Esophagus squamous epithelium (tissue), 5 donors: Measurements from ENCODE around the gene TAP2. TPM values are rescaled to one million over a fixed set of nuclear protein-coding genes. Genes with fewer than 3 reads are reported as not detected.
"Not testable (repeated sequence)": the region's sequence is repeated elsewhere in the genome, so short reads cannot be mapped to it uniquely, and the experiment has no call there.

Experiments used
- DNase-seq: peaks from one replicate; lab custom pipeline; 2025; lab: John Stamatoyannopoulos, UW
- H3K27ac ChIP-seq, 4 donors: fragments of 200-600 bp; sonication (generic); one replicate each; pipeline ENCODE4 v1.5.1; 2016 to 2019; ENCODE audit warnings: mild to moderate bottlenecking in 1 of 4
- H3K27me3 ChIP-seq, 4 donors: fragments of 200-600 bp; sonication (generic); 1 replicate in 3 of 4; 2 replicates in 1 of 4; pipeline versions ENCODE4 v1.5.1 to v1.6.0; 2017 to 2021; ENCODE audit warnings: antibody characterized with exemption in 1 of 4
- H3K36me3 ChIP-seq, 3 donors: fragments of 200-600 bp; sonication (generic); one replicate each; pipeline ENCODE4 v1.5.1; 2016 to 2019
- H3K4me1 ChIP-seq, 3 donors: fragments of 200-600 bp; sonication (generic); one replicate each; pipeline ENCODE4 v1.5.1; 2017 to 2019
- H3K4me3 ChIP-seq, 4 donors: fragments of 200-600 bp; sonication (generic); 1 replicate in 3 of 4; 2 replicates in 1 of 4; pipeline ENCODE4 v1.5.1; 2016 to 2019; ENCODE audit warnings: mild to moderate bottlenecking in 2 of 4, moderate library complexity in 1 of 4
- H3K9me3 ChIP-seq, 3 donors: fragments of 200-600 bp; sonication (generic); one replicate each; pipeline ENCODE4 v1.5.1; 2016 to 2019
- POLR2A ChIP-seq, 4 donors: fragments of 450-650 bp; IDR thresholded peaks; one replicate each; pipeline ENCODE4 v1.6.1; 2017; ENCODE audit warnings: antibody characterized with exemption in 4 of 4, mild to moderate bottlenecking in 4 of 4, moderate library complexity in 3 of 4
- WGBS, 2 donors: methylation state at CpG; one replicate each; pipeline ENCODE4 v1.1.5; 2018; 5-methylcytosine and 5-hydroxymethylcytosine counted together
- intact Hi-C: fragments of 100-400 bp; cut with DNase I; formaldehyde crosslinking; loops from one replicate; pipeline ENCODE4 v1.15.0; 2022
- total RNA-seq, 4 donors: library from RNA; depleted of rRNA; stranded (reverse); fragments of >200 nt; gene quantifications; one replicate each; pipeline ENCODE4 v1.1.0, GENCODE V29; 2016
- TF ChIP-seq, protein P1 (sequence below), 6 experiments: fragments of 450-650 bp in 4 of 6; fragments of 200-600 bp in 2 of 6; sonication (generic) in 2 of 6; IDR thresholded peaks; one replicate each; pipeline ENCODE4 v1.5.1; 2016 to 2019; ENCODE audit warnings: antibody characterized with exemption in 6 of 6, mild to moderate bottlenecking in 4 of 6, moderate library complexity in 4 of 6
- donor health status: DM: yes; HTN: yes; CAD: no.

The TAP2 gene
- total RNA-seq, 4 donors from 2014 or later = 25.4 to 28.3 (median 26.7) TPM

DNA sequence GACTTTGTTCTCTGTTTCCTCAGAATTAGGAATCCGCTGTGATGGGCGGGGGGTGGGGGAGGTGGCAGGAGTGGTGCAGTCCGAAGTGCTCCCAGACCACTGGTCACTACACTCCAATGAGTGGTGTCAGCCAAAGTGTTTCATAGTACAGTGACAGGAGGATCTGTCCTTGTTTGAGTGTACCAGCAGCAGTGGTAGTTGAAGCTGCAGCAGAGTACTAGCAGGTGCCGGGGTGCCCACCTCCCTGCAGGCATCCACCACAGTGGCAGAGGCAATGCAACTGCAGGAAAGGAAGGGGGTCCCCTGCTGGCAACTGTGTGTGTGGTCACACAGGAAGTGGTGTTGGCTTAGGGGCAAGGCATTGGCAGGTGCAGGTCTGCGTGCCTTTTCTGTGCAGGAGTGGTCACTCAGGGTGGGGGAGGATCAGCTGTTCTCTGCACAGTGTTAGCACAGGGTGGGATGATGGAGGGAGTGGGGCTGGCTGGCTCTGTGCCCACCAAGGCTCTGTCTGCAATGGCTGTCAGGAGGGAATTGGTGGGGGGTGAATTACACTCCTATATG lies 31.4 kb downstream of the TAP2 start:
- H3K4me1 ChIP-seq = no peaks in the 10 kb centered on the region
- no peak for TF ChIP-seq POLR2A (IDR thresholded peaks at IDR 0.05)
- TF ChIP-seq, protein P1, sequence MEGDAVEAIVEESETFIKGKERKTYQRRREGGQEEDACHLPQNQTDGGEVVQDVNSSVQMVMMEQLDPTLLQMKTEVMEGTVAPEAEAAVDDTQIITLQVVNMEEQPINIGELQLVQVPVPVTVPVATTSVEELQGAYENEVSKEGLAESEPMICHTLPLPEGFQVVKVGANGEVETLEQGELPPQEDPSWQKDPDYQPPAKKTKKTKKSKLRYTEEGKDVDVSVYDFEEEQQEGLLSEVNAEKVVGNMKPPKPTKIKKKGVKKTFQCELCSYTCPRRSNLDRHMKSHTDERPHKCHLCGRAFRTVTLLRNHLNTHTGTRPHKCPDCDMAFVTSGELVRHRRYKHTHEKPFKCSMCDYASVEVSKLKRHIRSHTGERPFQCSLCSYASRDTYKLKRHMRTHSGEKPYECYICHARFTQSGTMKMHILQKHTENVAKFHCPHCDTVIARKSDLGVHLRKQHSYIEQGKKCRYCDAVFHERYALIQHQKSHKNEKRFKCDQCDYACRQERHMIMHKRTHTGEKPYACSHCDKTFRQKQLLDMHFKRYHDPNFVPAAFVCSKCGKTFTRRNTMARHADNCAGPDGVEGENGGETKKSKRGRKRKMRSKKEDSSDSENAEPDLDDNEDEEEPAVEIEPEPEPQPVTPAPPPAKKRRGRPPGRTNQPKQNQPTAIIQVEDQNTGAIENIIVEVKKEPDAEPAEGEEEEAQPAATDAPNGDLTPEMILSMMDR (IDR thresholded peaks at IDR 0.05) = no peak
- H3K4me3 ChIP-seq = no peak overlapping the region
- intact Hi-C loops = no loop called here
- H3K36me3 ChIP-seq = no peaks in the 10 kb centered on the region
- H3K27me3 ChIP-seq = peaks cover 0 to 51% (median 2%) of the 10 kb centered on the region in 4 donors
- no peak for DNase-seq
- no peaks in the 10 kb centered on the region for H3K9me3 ChIP-seq
- no peak overlapping the region for H3K27ac ChIP-seq
- 76 to 82% methylated on average over 2 to 5 of the region's 5 CpGs for WGBS, 2 donors

DNA sequence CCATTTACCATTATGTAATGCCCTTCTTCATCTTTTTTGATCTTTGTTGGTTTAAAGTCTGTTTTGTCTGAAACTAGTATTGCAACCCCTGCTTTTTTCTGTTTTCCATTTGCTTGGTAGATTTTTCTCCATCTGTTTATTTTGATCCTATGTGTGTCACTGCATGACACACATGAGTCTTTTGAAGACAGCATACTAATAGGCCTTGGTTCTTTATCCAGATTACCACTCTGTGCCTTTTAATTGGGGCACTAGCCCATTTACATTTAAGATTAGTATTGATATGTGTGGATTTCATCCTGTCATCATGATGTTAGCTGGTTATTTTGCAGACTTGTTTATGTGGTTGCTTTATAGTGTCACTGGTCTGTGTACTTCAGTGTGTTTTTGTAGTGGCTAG lies 33.1 kb downstream of the TAP2 start:
- H3K4me3 ChIP-seq, H3K9me3 ChIP-seq, H3K4me1 ChIP-seq, H3K27ac ChIP-seq, DNase-seq, intact Hi-C loops, H3K36me3 ChIP-seq: not testable (repeated sequence)
- H3K27me3 ChIP-seq = peaks cover 0 to 67% (median 4%) of the 10 kb centered on the region in 4 donors

DNA sequence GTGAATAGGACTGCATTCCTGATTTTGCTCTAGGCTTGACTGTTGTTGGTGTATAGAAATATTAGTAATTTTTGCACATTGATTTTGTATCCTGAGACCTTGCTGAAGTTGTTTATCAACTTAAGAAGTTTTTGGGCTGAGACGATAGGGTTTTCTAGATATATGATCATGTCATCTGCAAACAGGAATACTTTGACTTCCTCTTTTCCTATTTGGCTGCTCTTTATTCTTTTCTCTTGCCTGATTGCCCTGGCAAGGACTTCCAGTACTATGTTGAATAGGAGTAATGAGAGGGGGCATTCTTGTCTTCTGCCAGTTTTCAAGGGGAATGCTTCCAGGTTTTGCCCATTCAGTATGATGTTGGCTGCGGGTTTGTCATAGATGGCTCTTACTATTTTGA lies 35.1 kb downstream of the TAP2 start:
- no peak for TF ChIP-seq POLR2A (IDR thresholded peaks at IDR 0.05)
- TF ChIP-seq, protein P1 (IDR thresholded peaks at IDR 0.05) = no peak
- H3K4me3 ChIP-seq = no peak overlapping the region
- 48 to 76% methylated on average over 2 of the region's 2 CpGs for WGBS, 2 donors
- no peak for DNase-seq
- no peaks in the 10 kb centered on the region for H3K36me3 ChIP-seq
- no peaks in the 10 kb centered on the region for H3K9me3 ChIP-seq
- H3K27ac ChIP-seq = no peak overlapping the region
- no peaks in the 10 kb centered on the region for H3K4me1 ChIP-seq
- H3K27me3 ChIP-seq = peaks cover 0 to 86% (median 4%) of the 10 kb centered on the region in 4 donors
- intact Hi-C loops = no loop called here

DNA sequence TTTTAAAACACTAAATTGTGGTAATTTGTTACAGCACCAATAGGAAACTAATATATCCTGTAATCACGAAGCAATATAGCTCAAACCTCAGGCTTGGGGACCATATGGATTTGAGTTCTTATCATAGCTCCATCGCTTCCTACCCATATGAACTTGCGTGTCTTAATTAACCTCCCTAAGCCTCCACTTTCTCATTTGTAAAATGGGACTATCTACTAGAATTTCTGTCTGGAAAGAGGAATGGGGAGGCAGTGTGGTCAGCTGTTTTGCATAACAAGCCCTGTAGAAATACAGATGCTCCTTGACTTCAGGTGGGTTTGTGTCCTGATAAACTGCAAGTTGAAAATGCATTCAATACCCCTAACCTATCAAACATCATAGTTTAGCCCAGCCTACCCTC lies 38.8 kb downstream of the TAP2 start:
- H3K4me3 ChIP-seq = no peak overlapping the region
- peaks cover 0 to 90% (median 2%) of the 10 kb centered on the region in 4 donors for H3K27me3 ChIP-seq
- no peaks in the 10 kb centered on the region for H3K9me3 ChIP-seq
- WGBS, 2 donors = 77 to 83% methylated on average over 3 of the region's 3 CpGs
- H3K27ac ChIP-seq = no peak overlapping the region
- peaks cover 3 to 12% (median 7%) of the 10 kb centered on the region in 3 donors for H3K4me1 ChIP-seq
- no peak for TF ChIP-seq POLR2A (IDR thresholded peaks at IDR 0.05)
- TF ChIP-seq, protein P1 (IDR thresholded peaks at IDR 0.05) = no peak
- no peaks in the 10 kb centered on the region for H3K36me3 ChIP-seq
- intact Hi-C loops = loop anchor here (5.0 kb wide), 1 partner anchor 387 kb away; no protein-coding TSS in a partner anchor
- no peak for DNase-seq

DNA sequence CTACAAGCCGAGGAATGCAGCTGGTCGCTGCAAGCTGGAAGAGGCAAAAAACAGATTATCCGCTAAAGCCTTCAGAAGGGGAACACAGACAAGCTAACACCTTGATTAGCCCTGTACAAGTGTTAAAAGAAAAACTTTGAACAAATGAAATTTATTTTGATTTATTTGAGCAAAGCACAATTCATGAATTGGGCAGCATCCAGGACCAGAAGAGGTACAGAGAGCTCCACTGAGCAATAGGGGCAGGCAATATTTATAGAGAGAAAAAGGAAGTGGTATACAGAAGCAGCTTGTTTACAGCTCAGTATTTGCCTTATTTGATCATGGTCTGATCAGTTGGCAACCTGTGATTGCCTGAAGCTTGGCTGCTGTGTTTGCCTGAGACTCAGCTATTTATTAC lies 39.4 kb downstream of the TAP2 start:
- no peak for TF ChIP-seq POLR2A (IDR thresholded peaks at IDR 0.05)
- TF ChIP-seq, protein P1 (IDR thresholded peaks at IDR 0.05) = no peak
- no peaks in the 10 kb centered on the region for H3K36me3 ChIP-seq
- H3K4me3 ChIP-seq = no peak overlapping the region
- 82 to 100% methylated on average over 3 of the region's 3 CpGs for WGBS, 2 donors
- no peak for DNase-seq
- no peak overlapping the region for H3K27ac ChIP-seq
- H3K27me3 ChIP-seq = peaks cover 0 to 91% (median 2%) of the 10 kb centered on the region in 4 donors
- peaks cover 3 to 12% (median 7%) of the 10 kb centered on the region in 3 donors for H3K4me1 ChIP-seq
- H3K9me3 ChIP-seq = no peaks in the 10 kb centered on the region
- intact Hi-C loops = loop anchor here (5.0 kb wide), 1 partner anchor 387 kb away; no protein-coding TSS in a partner anchor
